COR-L47 (cell line): ENCODE results near the gene SHFL.

ENCODE experiments used
- DNase-seq: peaks from one replicate; lab custom pipeline; 2025; lab: John Stamatoyannopoulos, UW

SHFL gene

DNA sequence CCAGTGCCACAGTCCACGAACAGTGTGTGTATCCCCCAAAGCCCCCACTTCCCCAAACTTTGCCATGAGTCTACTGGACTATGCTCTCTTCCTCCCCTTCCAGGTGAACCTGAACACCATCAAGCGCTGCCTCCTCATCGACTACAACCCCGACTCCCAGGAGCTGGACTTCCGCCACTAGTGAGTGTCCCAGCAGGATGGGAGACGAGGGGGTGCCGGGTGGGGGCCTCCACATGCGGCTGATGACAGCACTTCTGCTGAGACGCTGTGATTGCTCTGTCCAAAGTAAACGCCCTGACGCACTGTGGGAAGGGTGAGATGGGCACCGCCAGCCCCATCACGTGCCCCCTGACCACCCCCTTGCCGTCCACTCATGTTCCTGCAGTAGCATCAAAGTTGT lies 23.4 kb downstream of the SHFL start:
- DNase-seq: no peak

DNA sequence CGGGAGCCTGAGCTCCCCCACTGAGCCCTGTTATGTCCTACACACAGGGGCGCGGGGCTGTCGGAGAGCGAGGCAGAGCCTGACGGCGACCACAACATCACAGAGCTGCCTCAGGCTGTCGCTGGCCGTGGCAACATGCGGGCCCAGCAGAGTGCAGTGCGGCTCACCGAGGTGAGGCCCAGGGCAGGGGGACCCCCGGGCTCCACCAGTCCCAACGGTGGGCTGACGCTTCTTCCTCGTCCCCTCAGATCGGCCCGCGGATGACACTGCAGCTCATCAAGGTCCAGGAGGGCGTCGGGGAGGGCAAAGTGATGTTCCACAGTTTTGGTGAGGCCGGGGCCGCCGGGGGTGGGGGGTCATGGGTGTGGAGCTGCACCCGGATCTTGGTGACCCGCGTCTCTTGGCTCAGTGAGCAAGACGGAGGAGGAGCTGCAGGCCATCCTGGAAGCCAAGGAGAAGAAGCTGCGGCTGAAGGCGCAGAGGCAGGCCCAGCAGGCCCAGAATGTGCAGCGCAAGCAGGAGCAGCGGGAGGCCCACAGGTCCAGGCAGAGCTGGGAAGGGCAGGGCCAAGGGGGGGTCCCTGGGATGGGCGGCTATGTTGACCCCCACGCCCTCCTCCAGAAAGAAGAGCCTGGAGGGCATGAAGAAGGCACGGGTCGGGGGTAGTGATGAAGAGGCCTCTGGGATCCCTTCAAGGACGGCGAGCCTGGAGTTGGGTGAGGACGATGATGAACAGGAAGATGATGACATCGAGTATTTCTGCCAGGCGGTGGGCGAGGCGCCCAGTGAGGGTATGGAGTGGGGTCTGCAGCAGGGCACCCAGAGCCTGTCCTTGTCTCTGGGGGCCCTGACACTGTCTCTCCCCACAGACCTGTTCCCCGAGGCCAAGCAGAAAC lies 24.2 kb downstream of the SHFL start:
- DNase-seq: no peak

DNA sequence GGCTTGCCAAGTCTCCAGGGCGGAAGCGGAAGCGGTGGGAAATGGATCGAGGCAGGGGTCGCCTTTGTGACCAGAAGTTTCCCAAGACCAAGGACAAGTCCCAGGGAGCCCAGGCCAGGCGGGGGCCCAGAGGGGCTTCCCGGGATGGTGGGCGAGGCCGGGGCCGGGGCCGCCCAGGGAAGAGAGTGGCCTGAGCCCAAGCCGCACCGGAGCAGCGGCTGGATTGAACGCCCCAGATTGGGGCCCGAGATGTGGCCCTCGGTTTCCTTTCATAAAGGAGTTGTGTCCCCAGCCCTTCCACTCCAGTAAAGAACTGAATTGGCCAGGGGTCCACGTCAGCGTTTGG lies 24.8 kb downstream of the SHFL start:
- no peak for DNase-seq

DNA sequence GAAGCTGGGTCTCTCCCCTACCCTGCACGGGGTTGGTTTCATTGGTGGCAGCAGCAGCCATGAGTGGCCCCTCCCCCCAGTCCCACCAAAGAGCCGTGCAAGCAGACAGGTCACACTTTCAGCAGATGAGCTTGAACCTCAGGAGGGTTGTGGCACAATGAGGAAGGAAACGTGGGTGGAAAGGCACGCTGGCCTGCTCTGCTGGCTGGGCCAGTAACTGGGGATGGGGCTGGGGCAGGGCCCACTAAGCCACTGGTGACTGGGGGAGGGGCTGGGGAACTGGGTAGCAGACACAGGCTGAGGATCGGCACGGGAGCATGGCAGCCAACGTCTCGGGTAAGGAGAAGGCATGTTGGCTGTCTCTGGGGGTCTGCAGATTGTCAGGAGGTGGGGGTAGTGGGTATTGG lies 25.3 kb downstream of the SHFL start, which contains the start of gene P2RY11:
Gene P2RY11, plus strand, starts transcription at position 289 of the 407 bp plus-strand sequence. Its CDS starts 29 bp downstream, at position 318.
- DNase-seq: no peak

DNA sequence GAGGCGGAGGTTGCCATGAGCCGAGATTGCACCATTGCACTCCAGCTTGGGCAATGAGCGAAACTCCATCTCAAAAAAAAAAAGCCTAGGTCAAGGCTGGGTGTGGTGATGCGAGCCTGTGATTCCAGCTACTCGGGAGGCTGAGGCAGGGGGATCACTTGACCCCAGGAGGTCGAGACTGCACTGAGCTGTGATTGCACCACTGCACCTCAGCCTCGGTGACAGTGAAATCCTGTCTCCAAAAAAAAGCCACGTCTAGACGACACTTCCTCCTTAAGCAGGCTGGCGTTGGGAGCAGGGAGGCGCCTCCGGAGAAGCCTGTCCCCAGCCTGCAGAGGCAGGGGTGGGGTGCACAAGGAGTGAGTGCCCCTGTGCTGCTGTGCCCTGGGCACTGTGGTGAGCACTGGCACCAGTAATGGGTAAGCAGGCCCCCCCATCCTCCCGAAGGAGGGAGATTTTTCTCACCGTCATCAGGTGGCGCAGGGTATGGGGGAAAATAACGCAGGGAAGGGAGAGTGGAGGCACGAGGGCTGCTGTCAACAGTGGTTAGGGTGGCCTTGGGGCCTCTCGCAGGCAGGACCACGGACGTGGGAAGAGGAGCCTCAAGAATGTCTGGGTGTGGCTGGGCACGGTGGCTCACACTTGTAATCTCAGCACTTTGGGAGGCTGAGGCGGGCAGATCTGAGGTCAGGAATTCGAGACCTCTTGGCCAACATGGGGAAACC lies 26.1 kb downstream of the SHFL start:
- DNase-seq: no peak

DNA sequence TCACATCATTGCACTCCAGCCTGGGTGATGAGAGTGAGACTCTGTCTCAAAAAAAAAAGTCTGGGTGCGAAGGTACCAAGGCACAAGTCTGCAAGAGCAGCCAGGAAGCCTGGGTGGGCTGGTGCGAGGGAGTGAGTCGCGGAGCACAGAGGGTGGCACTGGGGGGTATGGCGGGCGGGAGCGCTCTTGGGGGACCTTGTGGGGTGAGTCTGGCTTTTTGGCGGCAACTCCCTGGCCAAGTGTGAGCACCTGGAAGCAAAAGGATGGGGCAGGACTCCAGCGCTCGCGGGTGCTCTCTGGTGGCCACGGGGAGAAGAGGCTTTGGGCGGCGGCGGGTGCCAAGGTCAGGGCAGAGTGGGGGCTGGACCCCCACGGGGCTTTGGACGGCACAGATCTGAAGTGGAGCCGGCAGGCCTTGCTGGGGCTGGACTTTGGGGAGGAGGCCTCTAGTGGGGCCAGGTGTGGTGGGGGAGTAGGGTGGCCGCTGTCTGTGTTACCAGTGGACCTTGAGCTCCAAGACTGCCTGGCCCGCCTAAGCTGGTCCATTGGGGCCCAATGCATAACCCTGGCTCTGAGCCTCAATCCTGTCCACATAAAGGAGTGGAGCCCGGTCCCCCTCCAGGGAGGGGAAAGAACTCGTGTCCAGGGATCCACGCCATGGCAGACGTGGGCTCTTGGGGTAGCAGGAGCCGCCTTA lies 26.9 kb downstream of the SHFL start:
- DNase-seq: peak; percentile 46

DNA sequence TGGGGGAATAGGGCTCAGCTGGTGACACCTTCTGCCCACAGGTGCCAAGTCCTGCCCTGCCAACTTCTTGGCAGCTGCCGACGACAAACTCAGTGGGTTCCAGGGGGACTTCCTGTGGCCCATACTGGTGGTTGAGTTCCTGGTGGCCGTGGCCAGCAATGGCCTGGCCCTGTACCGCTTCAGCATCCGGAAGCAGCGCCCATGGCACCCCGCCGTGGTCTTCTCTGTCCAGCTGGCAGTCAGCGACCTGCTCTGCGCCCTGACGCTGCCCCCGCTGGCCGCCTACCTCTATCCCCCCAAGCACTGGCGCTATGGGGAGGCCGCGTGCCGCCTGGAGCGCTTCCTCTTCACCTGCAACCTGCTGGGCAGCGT lies 27.5 kb downstream of the SHFL start:
- no peak for DNase-seq

DNA sequence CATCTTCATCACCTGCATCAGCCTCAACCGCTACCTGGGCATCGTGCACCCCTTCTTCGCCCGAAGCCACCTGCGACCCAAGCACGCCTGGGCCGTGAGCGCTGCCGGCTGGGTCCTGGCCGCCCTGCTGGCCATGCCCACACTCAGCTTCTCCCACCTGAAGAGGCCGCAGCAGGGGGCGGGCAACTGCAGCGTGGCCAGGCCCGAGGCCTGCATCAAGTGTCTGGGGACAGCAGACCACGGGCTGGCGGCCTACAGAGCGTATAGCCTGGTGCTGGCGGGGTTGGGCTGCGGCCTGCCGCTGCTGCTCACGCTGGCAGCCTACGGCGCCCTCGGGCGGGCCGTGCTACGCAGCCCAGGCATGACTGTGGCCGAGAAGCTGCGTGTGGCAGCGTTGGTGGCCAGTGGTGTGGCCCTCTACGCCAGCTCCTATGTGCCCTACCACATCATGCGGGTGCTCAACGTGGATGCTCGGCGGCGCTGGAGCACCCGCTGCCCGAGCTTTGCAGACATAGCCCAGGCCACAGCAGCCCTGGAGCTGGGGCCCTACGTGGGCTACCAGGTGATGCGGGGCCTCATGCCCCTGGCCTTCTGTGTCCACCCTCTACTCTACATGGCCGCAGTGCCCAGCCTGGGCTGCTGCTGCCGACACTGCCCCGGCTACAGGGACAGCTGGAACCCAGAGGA lies 28.0 kb downstream of the SHFL start:
- DNase-seq: no peak

DNA sequence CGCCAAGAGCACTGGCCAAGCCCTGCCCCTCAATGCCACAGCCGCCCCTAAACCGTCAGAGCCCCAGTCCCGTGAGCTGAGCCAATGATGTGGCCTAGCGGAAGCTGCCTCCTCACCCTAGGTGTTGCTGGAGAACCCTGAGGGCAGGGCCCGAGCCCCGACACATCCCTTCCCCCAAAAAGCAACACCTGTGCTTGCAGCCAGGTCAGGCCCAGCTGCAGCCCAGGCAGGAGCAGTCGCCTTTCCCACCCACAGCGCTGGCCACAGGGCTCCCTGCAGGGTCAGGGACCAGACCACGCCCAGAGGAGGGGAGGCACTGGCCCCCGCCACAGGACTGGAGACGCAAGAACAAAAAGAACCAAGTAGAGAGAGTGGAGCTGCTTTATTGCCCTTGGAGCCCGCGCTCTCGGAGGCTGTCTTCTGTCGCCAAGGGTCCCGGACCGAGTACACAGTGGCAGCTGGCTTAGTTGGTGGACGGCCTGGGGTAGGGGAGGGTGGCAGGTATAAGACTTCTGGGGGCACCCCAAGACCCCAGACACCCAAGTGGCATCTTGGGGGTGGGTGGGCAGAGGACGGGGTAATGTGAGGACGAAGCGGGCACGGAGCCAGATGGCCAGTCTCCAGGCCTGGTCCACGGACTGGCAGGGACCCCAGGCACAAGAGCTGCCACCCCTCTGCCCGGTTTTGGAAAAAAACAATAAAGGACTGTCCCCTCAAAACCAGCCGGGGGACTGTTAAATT lies 28.7 kb downstream of the SHFL start:
- DNase-seq: no peak

DNA sequence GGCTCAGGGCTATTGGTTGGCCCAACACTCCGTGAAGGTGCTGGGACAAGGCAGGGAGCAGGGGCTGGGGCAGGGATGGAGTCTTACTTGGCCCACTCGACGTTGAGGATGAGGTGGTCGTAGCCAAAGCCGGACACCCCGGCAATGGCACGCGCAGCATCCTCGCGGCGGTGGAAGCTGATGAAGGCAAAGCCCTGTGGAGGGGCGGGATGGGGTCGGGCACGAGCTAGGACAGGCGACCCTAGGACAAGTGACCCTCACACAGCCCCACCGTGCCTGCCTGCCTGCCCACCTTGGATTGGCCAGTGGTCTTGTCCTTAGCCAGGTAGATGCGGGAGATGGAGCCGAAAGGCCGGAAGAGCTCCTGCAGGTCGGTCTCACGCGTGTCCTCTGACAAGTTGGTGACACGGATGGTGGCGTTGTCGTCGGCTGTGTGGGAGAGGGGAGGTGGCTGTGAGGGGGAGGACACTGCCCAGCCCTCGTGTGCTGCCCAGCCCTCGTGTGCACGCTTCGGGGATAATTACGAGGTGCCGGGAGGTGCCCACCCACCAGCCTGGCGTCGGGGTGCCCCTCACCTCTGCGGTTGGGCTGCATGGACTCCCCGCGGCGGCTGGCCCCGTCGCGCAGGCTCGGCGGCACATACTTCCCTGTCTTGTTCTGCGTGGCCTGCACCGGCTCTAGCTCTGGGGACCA lies 29.4 kb downstream of the SHFL start:
- no peak for DNase-seq

DNA sequence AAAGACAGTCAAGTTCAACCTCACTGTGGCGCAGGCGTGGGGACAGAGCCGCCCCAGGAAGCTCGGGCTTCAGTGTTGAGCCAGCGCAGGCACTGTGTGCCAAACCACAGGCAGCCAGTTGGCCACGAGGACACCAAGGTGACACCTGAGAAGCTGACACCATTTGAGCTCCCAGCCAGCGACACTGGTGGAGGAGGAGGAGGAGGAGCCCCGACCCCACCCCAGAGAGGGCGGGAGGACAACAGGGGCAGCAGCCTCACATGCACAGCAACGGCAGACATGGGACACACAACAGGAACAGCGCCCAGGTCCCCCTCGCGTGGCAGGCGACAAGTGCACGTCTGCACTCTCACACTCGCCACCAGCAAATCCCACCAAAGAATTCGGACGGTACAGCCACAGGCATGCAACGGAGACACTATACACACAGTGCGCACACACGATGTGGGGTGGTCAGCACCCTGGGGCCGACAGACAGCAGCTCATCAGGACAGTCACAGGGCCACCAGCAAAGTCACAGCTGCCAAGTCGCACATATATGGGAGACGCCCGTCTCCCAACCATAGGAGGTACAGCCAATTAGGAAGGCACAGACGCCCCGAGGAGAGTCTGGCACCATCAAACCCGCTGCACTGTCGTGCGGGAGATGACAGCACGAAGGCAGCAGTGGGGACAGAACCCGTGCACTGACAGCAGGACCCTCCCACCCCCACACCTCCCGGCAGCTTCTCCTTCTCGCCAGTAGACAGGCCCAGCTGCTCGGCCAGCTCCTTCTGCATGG lies 30.2 kb downstream of the SHFL start:
- no peak for DNase-seq

DNA sequence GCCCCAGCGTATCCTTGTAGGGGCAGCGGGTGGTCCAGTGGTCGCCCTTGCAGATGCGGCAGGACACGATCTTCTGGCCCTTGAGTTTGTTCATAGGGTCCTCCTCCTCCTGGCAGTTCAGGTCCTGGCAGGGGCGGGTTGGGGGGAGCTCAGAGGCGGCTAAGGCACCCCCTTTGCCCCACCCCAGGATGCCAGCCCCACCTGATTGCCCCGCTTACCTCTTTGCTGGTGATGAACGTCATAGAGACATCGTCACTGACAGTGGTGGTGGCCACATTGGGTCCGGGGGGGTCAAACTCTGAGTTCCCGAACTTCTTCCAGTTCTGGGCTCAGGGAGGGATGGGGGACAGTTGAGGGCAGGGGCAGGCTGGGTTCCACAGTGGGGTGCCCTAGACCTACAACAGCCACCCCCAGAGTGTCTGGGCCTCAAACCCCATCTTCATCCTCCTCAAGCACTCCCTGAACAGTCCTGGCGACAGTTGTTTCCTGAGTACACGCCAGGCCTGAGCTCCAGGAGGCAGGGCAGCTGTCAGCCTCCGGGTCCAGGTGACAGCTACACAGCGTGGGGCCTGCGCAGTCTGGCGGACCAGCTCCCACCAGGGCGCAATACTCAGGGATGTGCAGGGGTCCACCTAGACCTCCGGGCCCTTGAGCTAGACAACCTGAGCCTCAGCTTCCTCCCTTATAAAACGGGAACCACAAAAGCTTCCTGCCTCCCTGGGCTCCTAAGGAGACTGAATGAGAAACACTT lies 30.9 kb downstream of the SHFL start:
- no peak for DNase-seq

DNA sequence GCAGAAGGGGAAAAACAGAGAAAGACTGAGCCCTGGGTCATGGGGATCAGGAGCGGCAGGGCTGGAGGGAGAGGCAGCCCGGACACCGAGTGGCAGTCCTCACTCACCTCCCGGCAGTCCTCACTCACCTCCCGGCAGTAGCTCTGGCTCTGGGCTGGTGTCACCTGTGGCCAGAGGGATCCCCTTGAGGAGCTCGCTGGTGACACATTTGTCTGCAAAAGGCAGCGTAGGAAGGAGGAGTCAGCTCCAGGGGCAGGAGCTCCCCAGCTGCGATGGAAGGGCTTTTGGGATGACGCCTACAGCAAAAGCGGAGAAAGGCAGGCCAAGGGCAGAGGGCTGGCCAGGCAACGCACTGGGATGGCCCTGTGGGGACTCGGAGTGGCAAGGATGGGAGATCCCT lies 32.8 kb downstream of the SHFL start:
- DNase-seq: no peak

DNA sequence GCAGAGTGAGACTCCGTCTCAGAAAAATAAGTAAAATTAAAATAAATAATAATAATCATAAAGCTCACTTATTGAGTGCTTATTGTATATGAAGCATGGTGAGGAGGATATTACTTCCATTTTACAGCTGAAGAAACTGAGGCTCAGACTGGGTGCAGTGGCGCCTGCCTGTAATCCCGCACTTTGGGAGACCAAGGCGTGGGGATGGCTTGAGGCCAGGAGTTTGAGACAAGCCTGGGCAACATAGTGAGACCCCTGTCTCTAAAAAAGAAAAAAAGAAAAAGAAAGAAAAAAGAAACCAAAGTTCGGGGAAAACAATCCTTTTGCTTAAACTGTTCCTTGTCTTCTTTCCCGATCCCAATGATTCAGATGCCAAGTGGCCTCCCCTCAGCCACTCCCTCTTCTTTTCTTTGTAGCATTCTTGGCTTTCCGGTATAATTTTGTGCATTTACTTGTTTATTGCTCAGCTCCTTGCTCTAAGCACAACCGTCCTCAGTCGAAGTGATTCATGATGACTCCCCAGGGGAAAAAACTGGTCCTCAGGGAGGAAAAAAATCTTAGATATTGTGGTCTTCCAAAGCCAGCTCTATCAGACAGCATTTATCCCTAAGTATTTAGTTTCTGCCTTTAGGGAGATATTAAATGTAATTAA lies 34.5 kb downstream of the SHFL start:
- DNase-seq: no peak

DNA sequence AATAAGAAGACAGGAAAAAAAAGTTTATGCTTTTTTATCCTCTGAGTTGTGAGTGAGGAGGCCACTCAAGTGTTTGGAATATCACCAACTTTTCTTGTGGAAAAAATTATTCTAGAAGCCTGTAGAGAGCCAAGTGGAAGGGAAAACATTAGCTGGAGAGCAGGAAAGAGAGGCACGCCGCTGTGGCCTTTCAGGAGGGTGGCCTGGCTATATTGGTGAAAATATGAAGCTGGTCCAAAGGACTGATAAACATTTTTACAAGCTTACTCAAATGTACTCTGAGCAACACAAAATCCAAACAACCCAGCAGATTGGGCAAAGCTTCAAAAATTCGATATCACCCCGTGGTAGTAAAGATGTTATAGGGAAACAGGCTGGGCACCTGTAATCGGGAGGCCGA lies 35.9 kb downstream of the SHFL start:
- DNase-seq: no peak

DNA sequence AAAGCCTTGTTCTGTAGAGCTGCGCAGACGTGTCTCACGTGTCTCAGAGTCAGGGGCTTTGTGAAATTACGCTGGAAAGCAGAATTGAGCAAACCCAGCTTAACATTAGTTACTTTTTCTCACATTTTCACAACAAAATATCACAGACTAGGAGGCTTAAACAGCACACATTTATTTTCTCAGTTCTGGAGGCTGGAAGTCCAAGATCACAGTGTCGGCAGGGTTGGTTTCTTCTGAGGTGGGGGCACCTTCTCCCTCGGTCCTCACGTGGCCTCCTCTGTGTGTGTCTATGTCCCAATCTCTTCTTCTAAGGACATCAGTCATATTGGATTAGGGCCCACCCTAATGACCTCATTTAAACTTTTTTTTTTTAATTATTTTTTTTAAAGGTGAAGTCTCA lies 38.3 kb downstream of the SHFL start:
- no peak for DNase-seq

DNA sequence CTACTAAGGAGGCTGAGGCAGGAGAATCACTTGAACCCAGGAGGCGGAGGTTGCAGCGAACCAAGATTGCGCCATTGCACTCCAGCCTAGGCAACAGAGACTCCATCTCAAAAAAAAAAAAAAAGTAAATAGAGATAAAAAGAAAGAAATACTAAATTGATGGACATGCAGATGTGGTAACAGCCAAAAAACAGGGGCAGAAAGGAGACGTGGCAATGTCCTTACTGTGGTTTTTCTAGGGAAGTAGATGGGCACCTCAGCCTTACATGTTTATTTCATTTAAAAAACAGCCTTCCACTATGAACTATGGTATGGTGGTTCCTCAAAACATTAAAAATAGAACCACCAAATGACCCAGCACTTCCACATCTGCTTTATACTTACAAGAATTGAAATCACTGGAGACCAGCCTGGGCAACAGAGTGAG lies 40.1 kb downstream of the SHFL start:
- no peak for DNase-seq

DNA sequence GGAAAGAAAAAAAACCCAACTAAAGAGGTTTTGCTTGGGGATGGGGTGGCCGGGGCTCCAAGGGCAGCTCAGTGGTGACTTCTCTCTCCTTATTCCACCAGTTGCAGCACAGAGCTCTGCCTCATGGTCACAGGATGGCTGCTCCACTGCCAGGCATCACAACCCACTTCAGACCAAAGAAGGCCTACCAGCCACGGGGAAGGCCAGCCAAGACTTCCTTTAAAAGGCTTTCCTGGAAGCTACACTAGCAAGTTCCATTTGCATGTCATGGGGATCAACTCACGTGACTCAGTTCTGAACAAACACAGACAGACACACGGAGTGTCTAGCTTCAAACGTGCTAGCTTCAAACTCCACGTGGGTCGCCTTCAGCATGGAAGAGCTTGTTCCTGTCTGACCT lies 46.8 kb downstream of the SHFL start:
- DNase-seq: no peak

DNA sequence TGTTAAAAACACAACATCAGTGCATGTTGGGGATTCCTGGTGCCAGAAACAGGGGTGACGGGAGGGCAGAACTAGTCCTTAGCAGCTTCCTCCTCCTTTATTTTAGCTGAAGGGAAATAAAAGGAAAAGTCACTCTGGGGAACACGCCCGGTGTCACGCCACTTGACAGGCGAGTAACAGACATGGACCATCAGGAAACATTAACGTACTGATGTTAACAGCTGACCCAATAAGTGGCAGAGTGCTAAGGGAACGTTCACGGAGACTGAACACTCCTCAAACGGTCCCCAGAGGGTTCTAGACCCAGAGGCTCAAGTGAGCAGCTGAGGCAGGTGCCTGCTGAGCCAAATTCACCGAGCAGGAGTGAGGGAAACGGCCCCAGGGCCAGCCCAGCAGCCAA lies 47.5 kb downstream of the SHFL start:
- DNase-seq: no peak
